Gastrocnemius medialis (tissue), 4 donors: ENCODE results near the gene SPECC1. TPM values are rescaled to one million over a fixed set of nuclear protein-coding genes. Genes with fewer than 3 reads are reported as not detected.
"Not testable (repeated sequence)": the region's sequence is repeated elsewhere in the genome, so short reads cannot be mapped to it uniquely, and the experiment has no call there.

Experiments used
- ATAC-seq, 2 donors: fragments of 150-250 bp; one replicate each; pipeline ENCODE4 v1.9.1; 2016
- DNase-seq, 2 donors: peaks; one replicate each; pipeline ENCODE4 v3.0.0-alpha.2; 2019
- H3K27ac ChIP-seq, 4 donors: fragments of 200-600 bp; sonication (generic); 1 replicate in 1 of 4; 2 replicates in 3 of 4; pipeline ENCODE4 v1.5.1; 2016 to 2018; ENCODE audit warnings: mild to moderate bottlenecking in 2 of 4, moderate library complexity in 1 of 4
- H3K27me3 ChIP-seq, 3 donors: fragments of 200-600 bp; sonication (generic) in 2 of 3; 1 replicate in 1 of 3; 2 replicates in 2 of 3; pipeline versions ENCODE4 v1.5.1 to v1.6.0; 2016 to 2019; ENCODE audit warnings: mild to moderate bottlenecking in 1 of 3, moderate library complexity in 1 of 3
- H3K36me3 ChIP-seq, 2 donors: fragments of 200-600 bp; sonication (generic) in 1 of 2; one replicate each; pipeline ENCODE4 v1.5.1; 2017 to 2018
- H3K4me1 ChIP-seq, 2 donors: fragments of 200-600 bp; sonication (generic) in 1 of 2; one replicate each; pipeline ENCODE4 v1.5.1; 2016 to 2017; ENCODE audit warnings: mild to moderate bottlenecking in 2 of 2
- H3K4me3 ChIP-seq, 4 donors: fragments of 200-600 bp; sonication (generic) in 3 of 4; 1 replicate in 1 of 4; 2 replicates in 3 of 4; pipeline ENCODE4 v1.5.1; 2016 to 2019; ENCODE audit warnings: mild to moderate bottlenecking in 2 of 4
- H3K9me3 ChIP-seq, 3 donors: fragments of 200-600 bp; sonication (generic) in 2 of 3; 1 replicate in 1 of 3; 2 replicates in 2 of 3; pipeline ENCODE4 v1.5.1; 2016 to 2019
- POLR2A ChIP-seq, 2 donors: fragments of 450-650 bp; IDR thresholded peaks; one replicate each; pipeline ENCODE4 v1.6.1; 2017; ENCODE audit warnings: antibody characterized with exemption in 2 of 2, mild to moderate bottlenecking in 2 of 2, moderate library complexity in 2 of 2
- in situ Hi-C, 4 donors: fragments of 200-750 bp; cut with MboI; loops; one replicate each; pipeline versions ENCODE4 v1.15.0 to v1.8.0; 2017; ENCODE audit warnings: low sequenced_read_pairs in 4 of 4
- intact Hi-C: fragments of 100-400 bp; cut with DNase I; formaldehyde crosslinking; loops from one replicate; pipeline ENCODE4 v1.15.1; 2023; ENCODE audit warnings: low total_unique reads
- total RNA-seq, 4 donors: library from RNA; depleted of rRNA; stranded (reverse); fragments of >200 nt; gene quantifications; one replicate each; pipeline versions ENCODE4 v1.1.0 to v1.2.3, GENCODE V29; 2016
- TF ChIP-seq, protein P1 (sequence below), 5 experiments: fragments of 450-650 bp in 3 of 5; fragments of 200-600 bp in 2 of 5; sonication (generic) in 2 of 5; IDR thresholded peaks in 4 of 5; conservative IDR thresholded peaks in 1 of 5; 1 replicate in 4 of 5; 2 replicates in 1 of 5; pipeline ENCODE4 v1.5.1; 2016 to 2019; ENCODE audit warnings: antibody characterized with exemption in 5 of 5, mild to moderate bottlenecking in 3 of 5, moderate library complexity in 3 of 5

The SPECC1 gene
- total RNA-seq, 4 donors from 2014 or later, result 6.1 to 17.9 (median 9.5) TPM

DNA sequence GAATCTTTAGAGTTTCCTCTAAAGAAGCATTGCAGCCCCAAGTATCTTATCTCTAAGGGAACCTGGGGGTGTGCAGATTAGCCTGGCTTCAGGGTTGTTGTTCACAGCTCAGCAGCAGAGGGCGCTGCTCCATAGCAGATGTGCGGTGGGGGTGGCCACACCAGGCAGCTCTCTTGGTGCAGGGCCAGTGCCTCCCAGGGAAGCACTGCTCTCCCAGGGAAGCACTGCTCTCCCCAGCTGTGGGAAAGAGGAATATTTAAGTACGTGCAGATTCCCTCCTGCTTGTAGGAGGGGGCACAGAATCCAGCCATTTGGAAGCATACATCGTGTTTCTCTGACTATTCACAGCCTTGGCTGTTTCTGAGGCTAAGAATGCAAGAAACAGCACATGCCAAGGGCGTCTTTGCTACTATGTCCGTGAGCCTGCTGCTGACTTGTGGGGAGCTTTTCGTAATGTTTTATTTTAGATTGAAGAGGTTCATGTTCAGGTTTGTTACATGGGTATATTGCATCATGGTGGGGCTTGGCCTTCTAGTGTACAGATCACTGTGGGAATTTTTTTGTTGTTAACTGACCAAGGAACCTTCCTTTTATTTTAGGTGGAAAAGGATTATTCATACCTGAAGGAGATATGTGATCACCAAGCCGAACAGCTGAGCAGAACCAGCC, 217.8 kb downstream of the SPECC1 start:
- no peak for TF ChIP-seq POLR2A (IDR thresholded peaks at IDR 0.05)
- TF ChIP-seq, protein P1, sequence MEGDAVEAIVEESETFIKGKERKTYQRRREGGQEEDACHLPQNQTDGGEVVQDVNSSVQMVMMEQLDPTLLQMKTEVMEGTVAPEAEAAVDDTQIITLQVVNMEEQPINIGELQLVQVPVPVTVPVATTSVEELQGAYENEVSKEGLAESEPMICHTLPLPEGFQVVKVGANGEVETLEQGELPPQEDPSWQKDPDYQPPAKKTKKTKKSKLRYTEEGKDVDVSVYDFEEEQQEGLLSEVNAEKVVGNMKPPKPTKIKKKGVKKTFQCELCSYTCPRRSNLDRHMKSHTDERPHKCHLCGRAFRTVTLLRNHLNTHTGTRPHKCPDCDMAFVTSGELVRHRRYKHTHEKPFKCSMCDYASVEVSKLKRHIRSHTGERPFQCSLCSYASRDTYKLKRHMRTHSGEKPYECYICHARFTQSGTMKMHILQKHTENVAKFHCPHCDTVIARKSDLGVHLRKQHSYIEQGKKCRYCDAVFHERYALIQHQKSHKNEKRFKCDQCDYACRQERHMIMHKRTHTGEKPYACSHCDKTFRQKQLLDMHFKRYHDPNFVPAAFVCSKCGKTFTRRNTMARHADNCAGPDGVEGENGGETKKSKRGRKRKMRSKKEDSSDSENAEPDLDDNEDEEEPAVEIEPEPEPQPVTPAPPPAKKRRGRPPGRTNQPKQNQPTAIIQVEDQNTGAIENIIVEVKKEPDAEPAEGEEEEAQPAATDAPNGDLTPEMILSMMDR (IDR thresholded peaks at IDR 0.05 in 4 of 5, conservative IDR thresholded peaks at IDR 0.05 in 1 of 5), result peak; percentile 64 to 76 (median 65)
- in situ Hi-C loops, result loop anchor here in 1 of 4 donors (10.0 kb wide), 1 partner anchor 88 kb away; no protein-coding TSS in a partner anchor

DNA sequence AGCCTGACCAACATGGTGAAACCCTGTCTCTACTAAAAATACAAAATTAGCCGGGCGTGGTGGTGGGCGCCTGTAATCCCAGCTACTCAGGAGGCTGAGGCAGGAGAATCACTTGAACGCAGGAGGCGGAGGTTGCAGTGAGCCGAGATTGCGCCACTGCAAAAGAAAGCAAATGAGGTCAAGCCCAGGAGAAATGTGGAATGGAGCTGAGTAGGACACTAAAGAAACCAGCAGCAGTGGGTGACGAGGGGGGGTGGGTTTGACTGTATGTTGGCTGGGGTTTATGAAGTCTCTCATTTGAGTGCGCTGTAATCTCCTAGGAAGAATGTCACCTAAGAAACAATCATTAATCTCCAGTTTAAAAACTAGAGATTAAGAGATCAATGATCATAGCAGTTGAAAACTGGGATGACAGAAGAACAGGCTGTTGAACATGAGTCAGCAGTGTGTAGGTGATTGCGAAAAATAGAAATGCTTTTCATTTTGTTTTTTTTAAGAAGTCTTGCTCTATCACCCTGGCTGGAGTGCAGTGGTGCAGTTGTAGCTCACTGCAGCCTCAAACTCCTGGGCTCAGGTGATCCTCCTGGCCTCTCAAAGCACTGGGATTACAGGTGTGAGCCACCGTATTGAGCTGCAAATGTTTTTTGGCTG, 218.7 kb downstream of the SPECC1 start:
- H3K9me3 ChIP-seq, H3K36me3 ChIP-seq, H3K4me1 ChIP-seq, DNase-seq, ATAC-seq, H3K4me3 ChIP-seq, H3K27me3 ChIP-seq: not testable (repeated sequence)
- peak overlapping the region in 1 of 4 donors; percentile 77 for H3K27ac ChIP-seq
- intact Hi-C loops, result loop anchor here (2.0 to 10.0 kb wide), 3 partner anchors 39 to 243 kb away; no protein-coding TSS in a partner anchor
- in situ Hi-C loops, result loop anchor here in 1 of 4 donors (10.0 kb wide), 1 partner anchor 87 kb away; no protein-coding TSS in a partner anchor

More for the DNA sequence above, 217.8 kb downstream of the SPECC1 start:
- H3K27me3 ChIP-seq, result no peaks in the 10 kb centered on the region
- H3K27ac ChIP-seq, result peak overlapping the region in 1 of 4 donors; percentile 77
- H3K36me3 ChIP-seq, result no peaks in the 10 kb centered on the region
- intact Hi-C loops, result loop anchor here (2.0 to 10.0 kb wide), 3 partner anchors 40 to 242 kb away; no protein-coding TSS in a partner anchor
- H3K4me3 ChIP-seq, result no peak overlapping the region
- peak; percentile 34 to 56 for DNase-seq
- ATAC-seq, result peak; percentile 63 to 68
- H3K4me1 ChIP-seq, result peaks cover 3 to 4% of the 10 kb centered on the region in 2 donors
- no peaks in the 10 kb centered on the region for H3K9me3 ChIP-seq

DNA sequence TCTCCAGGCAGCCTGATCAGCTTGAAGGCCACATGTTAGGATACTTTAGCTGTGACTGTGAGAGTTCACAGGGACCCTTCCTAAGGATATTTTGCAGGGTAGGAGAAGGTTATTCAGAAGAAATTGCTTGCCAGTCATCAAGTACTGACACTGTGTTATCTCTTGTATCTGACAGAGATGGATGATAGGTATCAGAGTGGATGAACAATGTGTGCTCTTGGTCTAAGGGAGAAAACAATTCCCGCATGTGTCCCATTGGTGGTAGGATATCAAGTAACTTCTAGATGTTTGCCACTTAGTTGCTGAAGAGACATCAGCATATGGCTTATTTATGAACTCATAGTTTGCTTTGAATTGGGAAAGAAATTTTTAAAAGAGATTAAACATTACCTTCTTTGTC, 219.3 kb downstream of the SPECC1 start:
- Histone ChIP-seq H3K36me3 (no peaks in the 10 kb centered on the region), H3K4me1 (peaks cover 3 to 4% of the 10 kb centered on the region in 2 donors), H3K9me3 (no peaks in the 10 kb centered on the region), H3K4me3 (no peak overlapping the region), H3K27ac (peak overlapping the region in 1 of 4 donors; percentile 77), H3K27me3 (no peaks in the 10 kb centered on the region)
- intact Hi-C loops, result loop anchor here (5.0 to 10.0 kb wide), 2 partner anchors 39 to 244 kb away; no protein-coding TSS in a partner anchor
- ATAC-seq (peak in 1 of 2 donors; percentile 52), DNase-seq (no peak)
- TF ChIP-seq POLR2A (IDR thresholded peaks at IDR 0.05), result no peak
- TF ChIP-seq, protein P1 (IDR thresholded peaks at IDR 0.05 in 4 of 5, conservative IDR thresholded peaks at IDR 0.05 in 1 of 5), result no peak
- in situ Hi-C loops, result loop anchor here in 1 of 4 donors (10.0 kb wide), 1 partner anchor 86 kb away; no protein-coding TSS in a partner anchor

DNA sequence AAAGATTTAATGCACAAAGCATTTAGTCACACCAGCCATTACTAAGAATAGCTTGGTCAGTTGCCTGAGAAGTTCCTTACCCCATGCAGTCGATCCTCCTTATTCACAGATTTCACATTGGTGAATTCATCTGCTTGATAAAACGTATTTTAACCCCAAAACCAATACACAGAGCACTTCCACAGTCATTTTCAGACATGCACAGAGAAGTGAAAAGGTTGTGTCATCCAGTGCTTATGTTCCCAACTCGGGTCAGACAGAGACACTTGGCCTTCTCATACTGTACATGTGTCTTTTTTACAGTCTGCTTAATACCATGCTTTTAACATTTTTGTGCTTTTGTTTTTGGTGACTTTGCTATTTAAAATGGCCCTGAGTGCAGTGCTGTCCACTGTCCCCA, 219.7 kb downstream of the SPECC1 start:
- Histone ChIP-seq H3K27me3 (no peaks in the 10 kb centered on the region), H3K36me3 (no peaks in the 10 kb centered on the region), H3K27ac (peak overlapping the region in 1 of 4 donors; percentile 77), H3K9me3 (no peaks in the 10 kb centered on the region), H3K4me1 (peaks cover 3 to 4% of the 10 kb centered on the region in 2 donors), H3K4me3 (no peak overlapping the region)
- intact Hi-C loops, result loop anchor here (5.0 to 10.0 kb wide), 2 partner anchors 38 to 244 kb away; no protein-coding TSS in a partner anchor
- ATAC-seq (no peak), DNase-seq (no peak)
- in situ Hi-C loops, result loop anchor here in 1 of 4 donors (10.0 kb wide), 1 partner anchor 86 kb away; no protein-coding TSS in a partner anchor
- no peak for TF ChIP-seq POLR2A (IDR thresholded peaks at IDR 0.05)
- TF ChIP-seq, protein P1 (IDR thresholded peaks at IDR 0.05 in 4 of 5, conservative IDR thresholded peaks at IDR 0.05 in 1 of 5), result no peak

DNA sequence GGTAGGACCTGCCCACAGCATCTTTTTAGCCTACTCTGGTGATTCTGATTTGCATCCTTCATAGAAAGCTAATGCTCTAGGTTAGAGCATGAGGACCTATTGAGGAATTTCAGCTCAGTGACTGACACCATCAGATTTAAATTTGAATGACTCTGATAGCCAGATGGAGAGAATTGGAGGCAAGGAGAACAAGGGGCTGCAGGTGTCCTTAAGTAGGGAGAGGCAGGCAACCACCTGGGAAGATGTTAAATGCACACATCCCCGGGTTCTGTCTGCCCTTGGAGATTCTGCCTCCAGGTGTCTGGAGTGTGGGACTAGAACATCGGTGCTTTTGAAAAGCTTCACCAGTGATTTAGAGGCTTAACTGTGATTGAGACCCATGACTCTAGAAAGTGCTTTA, 221.8 kb downstream of the SPECC1 start:
- in situ Hi-C loops, result no loop called here
- intact Hi-C loops, result no loop called here
- Histone ChIP-seq H3K4me1 (peaks cover 3 to 4% of the 10 kb centered on the region in 2 donors), H3K9me3 (no peaks in the 10 kb centered on the region), H3K4me3 (no peak overlapping the region), H3K27me3 (no peaks in the 10 kb centered on the region), H3K27ac (no peak overlapping the region), H3K36me3 (no peaks in the 10 kb centered on the region)
- ATAC-seq (no peak), DNase-seq (no peak)
- no peak for TF ChIP-seq POLR2A (IDR thresholded peaks at IDR 0.05)
- TF ChIP-seq, protein P1 (IDR thresholded peaks at IDR 0.05 in 4 of 5, conservative IDR thresholded peaks at IDR 0.05 in 1 of 5), result no peak
